ENCODE results near the gene FADS2.

Gene FADS2

DNA sequence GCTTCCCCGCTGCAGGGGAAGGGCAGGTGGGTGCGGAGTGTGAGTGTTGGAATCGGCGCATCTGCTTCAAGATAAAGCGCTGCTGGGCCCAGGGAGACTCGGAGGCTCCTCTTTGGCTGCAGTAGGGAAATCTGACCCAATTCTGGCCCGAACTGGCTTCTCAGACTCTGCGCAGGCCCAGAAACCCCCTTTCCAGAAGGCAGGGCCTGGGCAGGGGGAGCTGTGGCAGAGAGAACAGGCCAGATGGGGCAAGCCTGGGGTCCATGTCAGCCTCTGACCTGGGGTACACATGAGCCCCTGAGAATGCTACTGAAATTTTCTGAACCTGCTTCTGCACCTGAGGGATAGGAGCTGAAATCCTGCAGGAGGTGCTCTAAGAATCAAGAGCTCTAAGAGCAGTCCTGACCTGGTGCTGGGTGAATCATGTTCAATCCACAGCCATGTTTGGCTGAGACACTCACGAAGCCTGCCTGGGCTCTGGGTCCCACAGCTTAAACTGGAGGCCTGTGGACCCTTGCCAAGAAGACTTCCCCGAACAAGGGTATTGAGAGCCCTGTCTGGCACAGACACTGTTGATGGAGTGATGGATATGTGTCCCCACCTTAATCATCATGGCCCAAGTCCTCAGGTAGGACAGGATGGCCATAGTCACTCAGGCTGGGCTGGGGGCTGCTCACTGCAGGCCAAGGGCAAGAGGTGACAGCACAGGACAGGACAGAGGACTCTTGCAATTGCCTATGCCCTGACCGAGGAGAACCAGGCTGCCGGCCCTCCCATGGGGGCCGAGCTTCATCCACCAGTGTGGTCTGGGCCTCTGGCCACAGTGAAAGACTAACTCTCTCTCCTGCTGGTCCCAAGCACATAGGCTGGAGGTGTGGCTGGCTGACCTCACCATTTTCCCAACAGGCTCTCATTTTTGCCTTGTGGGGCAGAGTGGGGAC, 82.4 kb downstream of the FADS2 start:
- no peak for DNase-seq

DNA sequence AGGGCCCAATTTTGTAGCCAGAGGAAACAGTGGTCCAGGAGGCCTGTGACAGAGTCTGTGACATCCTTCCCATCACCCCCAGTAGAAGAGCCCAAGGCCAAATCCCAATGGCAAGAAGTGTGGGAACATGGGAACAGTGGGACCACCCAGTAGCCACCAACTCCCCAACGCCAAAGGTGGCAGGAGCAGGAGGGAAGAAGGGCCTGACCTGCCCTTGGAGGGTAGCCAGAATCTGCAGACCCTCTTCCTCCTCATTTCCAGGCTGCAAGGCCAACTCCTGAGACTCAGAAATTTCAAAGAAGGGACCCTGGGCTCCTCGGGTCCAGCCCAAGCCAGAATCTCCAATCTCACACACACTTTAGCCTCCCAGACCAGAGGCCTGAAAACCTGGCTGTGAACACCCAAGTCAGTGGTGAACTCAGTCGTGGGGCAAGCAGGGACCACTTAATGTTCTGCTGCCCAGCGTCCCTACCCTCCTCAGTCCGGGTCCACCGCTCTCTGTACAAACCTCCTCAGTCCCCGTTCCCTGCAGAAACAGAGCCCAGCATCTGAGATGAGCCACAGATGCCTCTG, 83.1 kb downstream of the FADS2 start:
- DNase-seq: no peak

GRCh38 chr11:61911701-61912529, 83.8 kb downstream of the FADS2 start:
- DNase-seq: no peak

DNA sequence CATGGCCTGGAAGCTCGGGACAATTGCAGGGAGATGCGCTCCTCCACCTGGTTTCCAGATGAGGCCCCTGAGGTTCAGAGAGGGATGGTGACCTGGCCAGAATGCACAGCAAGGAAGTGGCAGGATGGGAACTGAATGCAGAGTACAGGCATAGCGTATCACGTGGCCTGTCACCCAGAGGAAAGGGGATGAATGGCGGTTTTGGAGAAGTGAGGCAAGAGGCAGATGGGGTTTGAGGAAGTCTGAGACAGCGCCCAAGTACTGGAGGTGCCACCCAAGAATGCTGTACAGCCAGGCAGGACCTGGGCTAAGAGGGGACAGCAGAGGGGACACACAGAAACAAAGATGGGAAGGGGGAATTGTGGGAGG, 84.4 kb downstream of the FADS2 start:
- DNase-seq: peak; percentile 11

DNA sequence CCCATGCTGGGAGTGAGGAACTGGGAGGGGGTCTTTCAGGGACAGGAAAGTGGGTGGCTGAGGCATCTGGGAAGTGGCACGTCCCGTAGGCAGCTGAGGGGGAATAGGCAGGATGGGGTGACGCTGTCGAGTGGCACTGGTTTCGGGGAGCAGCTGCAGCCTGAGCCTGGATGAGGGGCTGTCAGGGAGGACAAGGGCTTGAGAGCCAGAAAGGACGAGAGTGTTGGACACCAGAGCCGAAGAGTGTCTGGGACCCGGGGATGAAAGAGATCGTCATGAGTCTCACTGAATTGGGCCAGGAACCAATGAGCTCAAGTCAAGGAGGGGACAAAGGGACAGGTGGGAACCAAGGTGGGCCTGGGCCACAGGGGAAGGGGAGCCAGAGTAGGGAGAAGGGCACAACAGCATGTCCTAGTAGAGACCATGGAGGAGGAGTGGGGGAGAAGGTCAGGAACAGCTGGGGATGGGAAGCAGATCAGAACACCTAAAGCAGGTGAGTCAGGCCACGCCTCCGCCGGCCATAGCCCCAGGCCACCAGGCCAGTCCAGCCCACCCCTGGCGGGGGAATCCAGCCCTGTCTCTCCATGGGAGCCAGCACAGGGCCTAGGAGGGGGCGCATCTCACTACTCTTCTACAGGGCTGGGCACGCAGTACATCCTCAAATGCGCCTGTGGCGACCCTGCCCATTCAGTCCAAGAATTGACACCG, 85.0 kb downstream of the FADS2 start:
- no peak for DNase-seq

DNA sequence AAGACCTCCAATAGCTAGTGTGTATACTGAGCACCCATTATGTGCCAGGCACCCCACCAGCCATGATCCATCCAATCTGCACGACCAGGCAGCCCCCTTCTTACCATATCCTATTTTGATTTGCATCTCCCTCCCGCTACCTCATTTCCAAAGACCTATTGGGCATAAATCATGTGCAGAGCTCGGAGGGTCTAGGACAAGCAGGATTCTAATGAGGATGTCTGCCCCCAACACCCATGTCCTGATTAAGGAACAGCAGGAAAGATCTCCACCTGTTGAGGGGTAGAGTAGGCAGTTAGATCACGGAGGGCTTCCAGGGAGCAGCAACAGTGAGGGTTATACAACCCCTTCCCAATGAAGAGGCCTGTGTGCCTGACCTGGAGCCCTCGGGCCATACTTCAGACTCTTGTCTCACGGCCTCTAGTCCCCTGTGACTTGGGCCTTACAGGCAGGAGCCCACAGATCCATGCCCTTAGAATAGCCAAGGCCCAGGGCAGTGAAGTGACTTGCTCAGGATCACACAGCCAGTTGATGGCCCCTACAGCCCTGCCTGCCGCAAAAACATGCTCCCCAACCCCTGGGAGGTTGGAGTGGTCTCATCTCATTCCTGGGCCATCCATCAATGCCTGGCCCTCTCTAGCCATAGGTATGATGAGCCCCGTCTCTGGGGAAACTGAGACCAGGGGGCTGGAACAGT, 85.7 kb downstream of the FADS2 start:
- no peak for DNase-seq

GRCh38 chr11:61914471-61915171, 86.5 kb downstream of the FADS2 start:
- DNase-seq: no peak

- DNase-seq: no peak
Observed at GRCh38 chr11:61916737-61917333, 88.7 kb downstream of the FADS2 start.
